Activated CD8-positive, alpha-beta T cell treated with anti-CD3 and anti-CD28 coated beads, Interleukin-2, amount 10 ng/mL, durations not matched to agents 7 days and 5 days (primary cell): ENCODE results near the gene CCL4L2. TPM values are rescaled to one million over a fixed set of nuclear protein-coding genes. Genes with fewer than 3 reads are reported as not detected.
"Not testable (repeated sequence)": the region's sequence is repeated elsewhere in the genome, so short reads cannot be mapped to it uniquely, and the experiment has no call there.

Experiments used
- ATAC-seq: fragments of 150-1000 bp; cut with Tn5 transposase; one replicate; pipeline ENCODE4 v1.10.0; 2021; ENCODE audit warnings: moderate library complexity
- CTCF ChIA-PET: fragments of 350-600 bp; sonication (Branson Sonifier 250); formaldehyde crosslinking; loops from one replicate; lab custom pipeline; 2021; ENCODE audit warnings: antibody characterized with exemption; lab: Charles Lee
- POLR2A ChIA-PET: fragments of 350-600 bp; sonication (Branson Sonifier 250); formaldehyde crosslinking; loops from one replicate; lab custom pipeline; 2021; ENCODE audit warnings: antibody characterized with exemption; lab: Charles Lee
- DNase-seq: peaks from one replicate; pipeline ENCODE4 v3.0.0-alpha.2; 2020
- H3K27ac Mint-ChIP-seq: one replicate; pipeline ENCODE4 v1.8.0; 2021; ENCODE audit warnings: mild to moderate bottlenecking, mixed read lengths
- H3K27me3 Mint-ChIP-seq: one replicate; pipeline ENCODE4 v1.8.0; 2021; ENCODE audit warnings: low read depth, mixed read lengths
- H3K36me3 Mint-ChIP-seq: one replicate; pipeline ENCODE4 v1.8.0; 2021; ENCODE audit warnings: low read depth, mixed read lengths
- H3K4me1 Mint-ChIP-seq: one replicate; pipeline ENCODE4 v1.8.0; 2021; ENCODE audit warnings: low read depth, mixed read lengths
- H3K4me3 Mint-ChIP-seq: one replicate; pipeline ENCODE4 v1.8.0; 2021; ENCODE audit warnings: mild to moderate bottlenecking, mixed read lengths
- H3K9me3 Mint-ChIP-seq: one replicate; pipeline ENCODE4 v1.8.0; 2022; ENCODE audit warnings: mixed read lengths; ENCODE audit not compliant: insufficient read depth
- total RNA-seq, 2 experiments: library from RNA; stranded (reverse); gene quantifications; one replicate each; pipeline ENCODE4 v1.2.3, GENCODE V29; 2021

Gene CCL4L2
- 1 to 10 TPM; 1.2 to 1.5 TPM for total RNA-seq

DNA sequence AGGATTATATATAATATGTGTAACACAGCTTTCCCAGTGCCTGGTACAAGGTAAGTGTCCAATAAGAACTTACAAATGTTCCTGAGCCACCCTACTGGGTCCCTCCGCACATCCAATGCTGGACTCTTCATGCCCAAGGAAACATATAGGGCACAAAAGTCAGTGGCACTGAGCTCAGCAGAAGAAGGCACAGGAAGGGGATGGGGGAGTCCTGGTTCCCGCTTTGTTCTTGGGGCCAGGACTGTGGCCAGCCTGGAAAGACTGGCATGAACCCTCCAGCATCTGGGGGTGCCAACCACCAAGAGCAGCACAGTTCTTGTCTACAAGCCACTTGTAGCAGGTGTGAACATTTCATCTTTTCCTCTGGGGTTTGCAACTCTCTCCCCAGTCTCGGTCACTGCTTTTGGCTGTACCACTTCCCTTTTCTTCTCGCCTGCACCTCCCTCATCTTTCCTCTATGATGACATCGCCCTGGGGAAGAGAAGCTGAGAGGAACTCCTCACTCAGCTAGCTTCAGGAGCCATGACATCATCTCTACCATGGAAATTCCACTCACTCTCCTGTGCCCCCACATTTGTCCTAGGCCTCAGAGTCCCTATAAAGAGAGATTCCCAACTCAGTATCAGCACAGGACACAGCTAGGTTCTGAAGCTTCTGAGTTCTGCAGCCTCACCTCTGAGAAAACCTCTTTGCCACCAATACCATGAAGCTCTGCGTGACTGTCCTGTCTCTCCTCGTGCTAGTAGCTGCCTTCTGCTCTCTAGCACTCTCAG lies at the start of gene CCL4L2:
TSS of gene CCL4L2 (plus strand) at position 625 of the 773 bp plus-strand sequence.
- POLR2A ChIA-PET, H3K9me3 Mint-ChIP-seq, H3K36me3 Mint-ChIP-seq, DNase-seq: not testable (repeated sequence)
- CTCF ChIA-PET: interaction anchor here (1.5 kb wide), 1 partner anchor 62 kb away, joined by 4 read pairs; no protein-coding TSS in a partner anchor
- peak within 1 kb of the TSS; percentile 53 for H3K27ac Mint-ChIP-seq
- H3K27me3 Mint-ChIP-seq: peaks cover 32% of the 10 kb centered on the region
- peak within 1 kb of the TSS; percentile 9 for H3K4me3 Mint-ChIP-seq
- ATAC-seq: peak; percentile 62
- peaks cover 39% of the 10 kb centered on the region for H3K4me1 Mint-ChIP-seq

DNA sequence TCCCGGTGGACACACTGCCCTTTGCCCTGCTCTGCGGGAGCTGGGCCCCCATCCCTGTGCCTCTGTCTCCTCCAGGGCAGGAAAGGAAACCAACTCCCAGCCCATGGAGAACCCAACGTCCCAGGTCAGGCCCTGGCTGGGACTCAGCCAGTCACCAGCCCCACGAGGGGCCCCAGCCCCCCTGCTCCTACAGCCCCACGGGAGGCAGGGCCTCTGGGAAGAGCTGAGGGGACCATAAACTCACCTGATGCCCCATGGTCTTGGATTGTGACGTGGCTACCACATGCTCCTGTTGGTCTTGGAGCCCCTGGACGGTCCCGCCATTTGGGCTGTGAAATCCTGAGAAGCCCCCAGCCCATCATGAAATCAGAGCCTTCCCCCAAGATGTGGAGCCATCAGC lies 42.0 kb upstream of the CCL4L2 start:
- H3K4me3 Mint-ChIP-seq, POLR2A ChIA-PET, CTCF ChIA-PET, H3K36me3 Mint-ChIP-seq, DNase-seq, ATAC-seq, H3K9me3 Mint-ChIP-seq, H3K4me1 Mint-ChIP-seq, H3K27me3 Mint-ChIP-seq, H3K27ac Mint-ChIP-seq: not testable (repeated sequence)

- H3K9me3 Mint-ChIP-seq, DNase-seq, H3K4me1 Mint-ChIP-seq, H3K36me3 Mint-ChIP-seq, ATAC-seq, POLR2A ChIA-PET, H3K27ac Mint-ChIP-seq, H3K4me3 Mint-ChIP-seq, H3K27me3 Mint-ChIP-seq, CTCF ChIA-PET: not testable (repeated sequence)
These were observed 34.3 kb upstream of the CCL4L2 start, which contains the start of gene TBC1D3B for GRCh38 chr17:36176536-36176935. Gene TBC1D3B (minus strand): TSS chr17:36176636. CDS start chr17:36175050, 1,586 bp downstream.

DNA sequence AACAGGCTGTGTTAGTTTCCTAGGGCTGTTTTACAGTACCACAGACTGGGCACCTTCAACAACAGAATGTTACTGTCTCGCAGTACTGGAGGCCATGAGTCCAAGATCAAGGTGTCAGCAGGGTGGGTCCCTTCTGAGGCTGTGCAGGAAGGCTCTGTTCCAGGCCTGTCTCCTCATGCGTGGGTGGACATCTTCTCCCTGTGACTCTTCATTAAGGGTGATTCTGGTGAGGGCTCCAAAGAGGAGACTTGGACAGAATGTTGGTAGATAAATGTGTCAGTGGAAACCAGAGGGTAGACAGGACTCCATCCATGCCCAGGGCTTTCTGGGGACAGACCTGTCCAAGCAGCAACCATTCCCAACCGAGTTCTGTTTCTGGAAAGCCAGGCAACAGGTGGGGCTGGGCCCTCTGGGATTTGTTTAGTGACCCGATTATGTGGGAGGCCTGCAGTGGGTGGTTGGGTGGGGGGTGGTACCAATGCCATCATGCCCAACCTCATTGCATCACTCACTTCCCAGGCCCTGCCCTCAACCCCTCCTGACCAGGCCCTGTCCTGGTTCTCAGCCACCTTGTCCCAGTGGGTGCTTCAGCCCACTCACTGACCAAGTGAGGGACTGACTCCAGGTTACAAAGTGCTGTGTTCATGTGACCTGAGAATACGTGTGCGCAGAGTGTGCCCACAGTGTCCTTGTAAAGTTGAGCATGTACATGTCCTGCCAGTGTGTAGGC lies 29.3 kb upstream of the CCL4L2 start:
- ATAC-seq, H3K9me3 Mint-ChIP-seq, POLR2A ChIA-PET, H3K4me1 Mint-ChIP-seq, CTCF ChIA-PET, H3K4me3 Mint-ChIP-seq, H3K27ac Mint-ChIP-seq, DNase-seq, H3K36me3 Mint-ChIP-seq: not testable (repeated sequence)
- peaks cover 28% of the 10 kb centered on the region for H3K27me3 Mint-ChIP-seq

GRCh38 chr17:36182176-36183000 lies 28.5 kb upstream of the CCL4L2 start:
- Mint-ChIP-seq H3K9me3 (no peaks in the 10 kb centered on the region), H3K27ac (no peak overlapping the region), H3K27me3 (peaks cover 28% of the 10 kb centered on the region), H3K4me1 (peaks cover 7% of the 10 kb centered on the region), H3K36me3 (no peaks in the 10 kb centered on the region), H3K4me3 (no peak overlapping the region)
- ATAC-seq: peak; percentile 14
- POLR2A ChIA-PET: no interaction called here
- CTCF ChIA-PET: interaction anchor here (0.8 kb wide), 1 partner anchor 11 kb away, joined by 3 read pairs; no protein-coding TSS in a partner anchor
- no peak for DNase-seq

DNA sequence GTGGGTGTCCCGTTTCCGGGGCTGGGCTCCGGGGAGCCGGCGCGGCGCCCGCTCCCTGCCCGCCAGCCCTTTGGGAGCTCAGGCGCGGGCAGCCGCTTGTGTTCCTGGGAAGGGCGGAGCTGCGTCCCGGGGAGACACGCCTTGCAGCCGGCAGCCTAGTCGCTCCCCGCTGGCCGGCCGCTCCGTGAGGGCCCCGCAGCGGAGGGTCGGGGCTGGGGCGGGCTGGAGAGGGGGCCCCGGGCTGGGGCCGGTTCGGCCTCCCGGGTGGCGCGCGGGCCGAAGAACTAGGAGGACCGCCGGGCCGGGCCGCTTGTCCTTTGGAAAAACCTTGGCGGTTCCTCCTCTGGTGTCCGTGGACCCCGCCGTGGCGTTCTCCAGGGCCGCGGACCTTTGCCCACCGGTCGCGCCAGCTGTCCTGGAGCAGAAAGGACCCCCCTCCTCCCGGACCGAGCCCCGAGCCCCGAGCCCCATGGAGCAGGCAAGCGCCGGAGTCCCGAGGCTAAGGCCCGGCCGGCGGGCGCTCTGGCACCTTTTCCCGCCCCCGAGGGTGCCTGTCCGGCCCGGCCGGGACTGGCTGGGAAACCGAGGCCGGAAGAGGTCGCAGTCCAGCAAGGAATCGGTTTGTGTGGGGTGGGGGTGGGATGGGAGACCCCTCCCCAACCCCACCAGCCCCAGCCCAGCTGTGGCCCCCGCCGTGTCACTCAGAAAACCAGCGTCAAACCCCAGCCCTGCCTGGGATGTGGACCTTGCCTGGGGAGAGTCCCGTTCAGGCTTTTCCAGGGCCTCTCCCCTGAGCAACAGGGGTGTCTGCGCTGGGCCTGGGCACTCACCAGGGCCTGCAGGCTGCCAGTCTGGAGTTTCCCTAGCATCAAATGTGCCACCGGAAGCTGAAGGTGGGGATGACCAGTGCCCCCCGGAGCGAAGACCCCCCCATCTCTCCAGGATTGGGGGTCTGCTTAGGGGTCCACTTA lies 27.6 kb upstream of the CCL4L2 start:
- H3K36me3 Mint-ChIP-seq: no peaks in the 10 kb centered on the region
- ChIA-PET POLR2A (no interaction called here), CTCF (interaction anchor here (0.8 kb wide), 1 partner anchor 10 kb away, joined by 3 read pairs; no protein-coding TSS in a partner anchor)
- H3K4me1 Mint-ChIP-seq: peaks cover 16% of the 10 kb centered on the region
- no peak for DNase-seq
- H3K9me3 Mint-ChIP-seq: no peaks in the 10 kb centered on the region
- H3K27me3 Mint-ChIP-seq: peaks cover 28% of the 10 kb centered on the region
- peak overlapping the region; percentile 47 for H3K4me3 Mint-ChIP-seq
- peak; percentile 56 for ATAC-seq
- peak overlapping the region; percentile 15 for H3K27ac Mint-ChIP-seq

DNA sequence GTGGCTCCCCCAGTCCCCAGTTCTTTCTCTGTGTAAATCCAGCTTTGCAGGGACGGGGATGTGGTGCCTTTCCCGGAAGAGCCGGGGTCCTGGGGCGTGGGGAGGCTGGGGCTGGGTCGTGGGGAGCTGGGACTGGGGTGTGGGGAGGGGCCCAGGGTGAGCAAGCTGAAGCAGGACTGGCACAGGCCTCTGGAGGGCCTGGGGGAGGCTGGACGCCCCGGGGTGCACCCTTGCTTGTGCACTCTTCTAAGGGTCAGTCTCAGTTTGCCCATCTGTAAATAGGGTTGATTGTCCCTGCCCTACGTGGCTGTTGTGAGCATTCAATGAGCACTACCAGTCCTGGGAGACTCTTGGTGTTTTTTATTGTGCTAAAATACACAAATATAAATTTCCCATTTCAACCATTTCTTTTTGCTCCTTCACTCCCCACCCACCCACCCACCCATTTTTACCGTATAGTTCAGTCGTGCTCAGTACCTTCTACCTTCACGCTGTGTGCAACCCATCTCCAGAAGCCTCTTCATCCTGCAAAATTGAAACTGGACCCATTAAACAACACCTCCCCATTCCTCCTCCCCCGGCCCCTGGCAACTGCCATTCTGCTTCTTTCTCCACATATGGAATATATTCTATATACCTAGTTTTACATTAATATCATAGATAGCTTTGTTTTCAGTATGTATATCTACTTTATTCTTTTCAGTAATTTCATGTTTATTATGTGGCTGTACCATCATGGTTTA lies 26.7 kb upstream of the CCL4L2 start:
- Mint-ChIP-seq H3K27ac (peak overlapping the region; percentile 34), H3K36me3 (no peaks in the 10 kb centered on the region), H3K27me3 (peaks cover 28% of the 10 kb centered on the region), H3K4me1 (peaks cover 25% of the 10 kb centered on the region), H3K4me3 (peak overlapping the region; percentile 47), H3K9me3 (no peaks in the 10 kb centered on the region)
- DNase-seq: no peak
- ATAC-seq: no peak
- ChIA-PET CTCF (no interaction called here), POLR2A (no interaction called here)

DNA sequence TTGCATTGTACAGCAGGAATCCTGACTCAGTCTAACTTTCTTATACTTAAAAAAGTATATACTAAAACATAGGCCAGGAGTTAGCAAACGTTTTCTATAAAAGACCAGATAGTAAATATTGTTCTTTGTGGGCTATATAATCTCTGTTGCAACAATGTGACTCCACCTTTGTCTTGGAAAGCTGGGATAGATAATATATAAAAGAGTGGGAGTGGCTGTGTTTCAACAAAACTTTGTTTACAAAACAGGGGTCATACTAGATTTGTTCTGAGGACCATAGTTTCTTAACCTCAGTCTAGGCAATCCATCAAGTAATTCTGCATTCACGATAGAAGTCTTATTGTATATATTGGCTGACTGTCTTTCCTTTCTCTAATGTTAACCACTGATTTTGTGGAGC lies 25.4 kb upstream of the CCL4L2 start:
- CTCF ChIA-PET: no interaction called here
- DNase-seq: no peak
- Mint-ChIP-seq H3K9me3 (no peaks in the 10 kb centered on the region), H3K27me3 (peaks cover 29% of the 10 kb centered on the region), H3K36me3 (no peaks in the 10 kb centered on the region), H3K4me3 (no peak overlapping the region), H3K27ac (no peak overlapping the region), H3K4me1 (peaks cover 32% of the 10 kb centered on the region)
- POLR2A ChIA-PET: no interaction called here
- no peak for ATAC-seq

GRCh38 chr17:36186810-36187763 lies 23.8 kb upstream of the CCL4L2 start:
- H3K36me3 Mint-ChIP-seq, POLR2A ChIA-PET, ATAC-seq, H3K9me3 Mint-ChIP-seq, H3K4me3 Mint-ChIP-seq, DNase-seq: not testable (repeated sequence)
- Mint-ChIP-seq H3K4me1 (peaks cover 48% of the 10 kb centered on the region), H3K27ac (peak overlapping the region; percentile 76), H3K27me3 (peaks cover 17% of the 10 kb centered on the region)
- CTCF ChIA-PET: interaction anchor here (0.9 kb wide), 1 partner anchor 296 kb away, joined by 3 read pairs; no protein-coding TSS in a partner anchor
